HG03064 (cell line): ENCODE data around the gene TXNDC16.

Experiments
- ATAC-seq: cut with Tn5 transposase; IDR thresholded peaks from one replicate; pipeline ENCODE4 v1.9.1; 2021; ENCODE audit warnings: low read depth; ENCODE audit not compliant: unreplicated experiment

The TXNDC16 gene

DNA sequence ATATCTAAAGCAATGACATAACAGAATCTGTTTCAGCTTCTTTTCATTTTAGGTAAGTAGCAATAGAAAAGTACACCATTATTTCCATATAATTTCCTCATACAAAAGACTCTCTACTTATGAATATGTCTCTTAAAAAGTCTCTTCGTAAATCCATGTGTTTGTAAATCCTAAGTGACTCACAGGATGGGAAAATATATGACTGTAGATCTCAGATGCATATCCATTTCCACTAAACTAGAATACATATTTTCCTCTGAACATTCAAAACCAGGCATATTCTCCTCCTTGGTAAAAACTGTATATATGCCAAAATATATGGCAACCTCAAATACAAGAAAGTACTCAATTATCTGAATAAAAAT is 93.6 kb downstream of the TXNDC16 start:
- ATAC-seq = no peak

DNA sequence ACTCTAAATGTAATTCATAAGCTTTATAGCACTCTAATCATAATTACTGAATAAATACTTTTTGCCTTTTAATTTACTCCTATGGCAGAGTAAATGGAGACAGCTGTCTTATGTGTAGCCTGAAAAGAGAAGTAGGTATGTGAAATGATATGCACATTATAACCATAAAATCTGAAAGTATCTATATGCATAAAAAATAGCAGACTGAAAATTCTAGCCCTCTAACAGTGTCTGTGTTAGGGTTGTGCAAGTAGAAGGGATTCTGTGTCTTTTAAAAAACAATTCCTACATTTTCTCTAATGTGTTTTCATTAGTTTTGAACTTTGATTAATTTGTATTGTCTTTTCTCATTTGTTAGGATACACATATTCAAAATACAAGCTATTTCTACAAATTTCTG is 94.9 kb downstream of the TXNDC16 start:
- no peak for ATAC-seq

DNA sequence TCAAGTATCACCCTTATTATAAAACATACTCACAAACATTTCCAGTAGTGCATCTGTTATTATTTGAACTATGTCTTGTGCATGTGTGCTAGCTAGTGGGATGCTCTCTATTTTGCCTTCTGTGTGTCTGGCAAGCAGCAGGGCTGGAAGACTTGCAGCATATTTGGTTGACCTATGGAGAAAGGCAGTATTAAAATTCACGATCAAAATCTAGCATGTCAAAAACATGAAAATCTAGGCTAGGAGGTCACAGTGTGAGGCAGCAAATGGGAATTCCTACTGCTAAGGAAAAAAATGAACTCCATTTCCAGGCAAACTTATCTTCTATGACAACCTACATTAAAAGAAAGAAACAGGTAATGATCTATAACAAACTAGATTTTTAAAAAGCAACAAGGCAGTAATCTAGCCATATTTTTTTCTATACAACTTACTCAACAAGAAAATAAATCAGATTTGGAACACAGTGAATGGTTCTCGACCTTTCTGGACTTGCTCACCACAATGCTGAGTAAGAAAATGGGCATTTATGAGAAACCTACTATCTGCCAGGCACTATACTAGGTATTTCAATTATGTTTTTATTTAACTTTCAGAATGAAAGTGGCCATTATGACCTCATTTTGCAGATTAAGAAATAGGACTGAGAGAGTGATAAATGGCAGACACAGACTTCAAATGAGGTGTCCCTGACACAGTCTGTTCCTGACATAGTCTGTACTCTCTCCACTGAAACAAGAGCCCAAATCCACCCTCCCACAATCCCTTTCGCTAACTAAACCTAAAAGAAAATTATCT is 96.8 kb downstream of the TXNDC16 start:
- ATAC-seq = no peak

DNA sequence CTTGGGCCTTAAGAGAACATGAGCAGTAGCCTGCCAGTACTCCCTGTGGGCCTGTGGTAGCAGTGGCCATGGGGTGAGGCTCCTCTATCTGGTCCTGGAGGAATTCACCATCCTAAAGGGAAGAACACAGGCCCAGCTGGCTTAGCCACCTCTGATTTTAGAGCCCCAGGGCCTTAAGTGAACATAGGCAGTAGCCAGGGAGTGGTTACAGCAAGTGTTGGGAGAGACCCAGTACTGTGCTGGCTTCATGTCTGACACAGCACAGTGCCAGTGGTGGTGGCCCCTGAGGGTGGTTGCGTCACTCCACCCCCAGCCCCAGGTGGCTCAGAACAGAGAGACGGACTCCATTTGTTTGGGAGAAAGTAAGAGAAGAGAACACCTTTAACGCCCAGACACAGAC is 105.1 kb downstream of the TXNDC16 start:
- ATAC-seq = no peak

DNA sequence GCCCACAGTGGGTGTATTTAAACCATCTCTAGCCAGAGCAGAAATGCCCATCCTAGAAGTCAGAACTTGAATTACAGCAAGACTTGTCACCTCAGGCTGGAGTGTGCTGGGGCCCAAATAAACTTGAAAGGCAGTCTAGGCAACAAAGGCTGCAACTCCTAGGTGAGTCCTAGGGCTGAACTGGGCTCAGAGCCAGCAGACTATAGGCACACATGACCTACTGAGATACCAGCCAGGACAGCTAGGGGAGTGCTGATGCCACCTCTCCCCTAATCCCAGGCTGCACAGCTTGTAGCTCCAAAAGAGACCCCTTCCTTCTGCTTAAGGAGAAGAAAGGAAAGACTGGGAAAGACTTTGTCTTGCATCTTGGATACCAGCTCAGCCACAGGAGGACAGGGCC is 106.0 kb downstream of the TXNDC16 start:
- no peak for ATAC-seq

DNA sequence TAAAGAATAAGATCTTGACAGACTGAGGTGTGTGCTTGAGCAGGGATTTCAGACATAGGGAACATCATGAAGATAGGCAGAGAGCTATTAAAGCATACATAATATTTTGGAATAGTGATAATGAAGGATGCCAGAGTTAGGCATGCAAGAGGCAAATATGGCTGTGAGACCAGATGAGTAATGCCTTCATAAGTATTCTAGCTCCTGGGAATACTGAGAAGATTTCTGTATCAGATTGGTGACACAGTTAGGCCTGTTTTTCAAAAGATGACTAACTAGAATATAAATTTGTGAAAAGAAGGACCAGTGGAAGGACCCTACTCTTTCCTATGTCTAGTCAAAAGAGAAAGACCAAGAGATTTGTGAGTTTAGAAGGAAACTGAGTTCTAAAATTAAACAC is 108.8 kb downstream of the TXNDC16 start:
- no peak for ATAC-seq

DNA sequence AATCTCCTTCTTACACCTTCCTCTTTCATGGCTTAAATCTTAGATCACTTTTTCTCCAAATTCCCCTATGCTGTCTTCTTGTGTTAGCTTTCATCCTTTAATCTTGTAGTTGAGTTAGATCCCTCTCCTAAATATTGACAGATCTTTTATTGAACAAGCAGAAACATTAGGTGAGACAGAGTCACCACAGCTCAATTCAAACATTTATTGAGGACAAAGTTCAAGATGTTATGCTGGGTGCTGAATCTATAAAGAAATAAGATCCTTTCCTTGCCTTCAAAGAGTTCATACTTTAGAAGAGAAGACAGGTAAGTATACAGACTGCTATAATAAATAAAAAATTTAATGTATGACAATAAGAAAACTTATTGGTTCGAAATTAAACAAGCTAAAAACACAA is 109.7 kb downstream of the TXNDC16 start:
- no peak for ATAC-seq

DNA sequence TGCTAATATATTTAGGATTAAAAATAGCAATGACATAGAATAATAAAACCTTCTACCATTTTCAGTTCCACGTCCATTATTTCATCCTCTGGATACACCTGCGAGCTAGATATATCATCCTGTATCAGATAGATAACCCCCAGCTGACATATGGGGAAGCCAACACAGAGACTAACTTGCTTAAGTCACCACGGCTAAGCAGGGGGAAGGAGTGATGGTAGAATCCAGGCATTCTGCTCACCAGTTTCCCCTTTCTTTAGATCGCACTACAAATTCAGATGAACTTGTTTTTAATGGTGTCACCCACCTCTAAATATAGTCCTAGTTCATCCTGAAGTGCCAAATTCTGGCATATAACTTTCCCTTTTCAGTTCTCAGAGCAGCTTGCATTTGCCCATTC is 110.1 kb downstream of the TXNDC16 start:
- ATAC-seq = no peak

DNA sequence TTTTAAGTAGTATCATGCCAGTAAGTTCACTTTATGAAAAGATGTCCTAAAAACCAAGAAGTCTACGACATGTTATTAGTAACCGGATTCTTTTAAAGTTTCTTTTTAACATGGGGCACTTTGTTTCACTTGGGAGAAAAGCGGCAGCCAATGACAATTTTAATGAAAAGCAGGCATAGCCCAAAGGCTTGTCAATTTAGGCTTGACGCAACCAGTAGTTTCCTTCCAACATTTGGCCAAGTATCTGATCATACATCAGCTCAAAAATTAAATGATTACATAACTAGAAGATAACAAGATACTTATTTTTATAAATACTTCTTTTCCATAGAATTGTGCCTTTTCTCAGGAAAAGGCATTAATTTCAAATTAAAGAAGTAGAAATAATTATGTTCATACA is 112.8 kb downstream of the TXNDC16 start:
- ATAC-seq = no peak

DNA sequence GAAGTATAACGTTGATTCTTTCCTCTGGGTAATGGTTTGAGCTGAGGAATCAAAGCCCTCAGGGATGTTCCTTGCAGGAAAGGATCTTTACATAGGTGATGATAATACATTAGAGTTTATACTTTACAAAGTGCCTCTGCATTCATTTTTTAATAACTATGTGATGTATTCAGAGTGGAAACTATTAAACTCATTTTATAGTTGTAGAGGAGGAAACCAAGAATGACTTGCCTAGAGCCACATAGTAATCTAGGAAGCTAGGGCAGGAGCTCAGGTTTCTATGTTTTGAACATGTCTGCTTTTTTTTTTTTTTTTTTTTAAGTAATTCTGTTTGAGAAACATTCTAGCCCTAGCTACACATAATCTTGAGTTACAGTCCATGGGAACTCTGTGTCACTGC is 117.3 kb downstream of the TXNDC16 start:
- no peak for ATAC-seq

DNA sequence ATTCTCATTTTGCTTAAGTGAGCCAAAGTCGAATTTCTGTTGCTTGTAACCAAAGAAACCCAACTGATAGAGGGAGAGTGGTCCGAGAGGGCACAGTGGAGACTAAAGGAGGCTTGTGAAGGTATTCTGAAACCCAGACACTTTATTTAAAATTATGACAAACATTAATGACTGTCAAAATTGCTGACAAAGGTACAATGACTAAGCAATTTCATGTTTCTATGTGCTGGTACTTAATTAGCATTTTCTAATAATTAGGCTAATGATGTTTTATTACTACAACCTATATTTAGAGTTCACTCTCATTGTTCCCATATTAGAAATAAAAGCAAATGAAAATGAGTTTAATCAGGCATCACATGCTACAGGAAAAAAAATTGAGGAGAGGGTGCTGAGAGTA is 121.8 kb downstream of the TXNDC16 start:
- ATAC-seq = no peak

DNA sequence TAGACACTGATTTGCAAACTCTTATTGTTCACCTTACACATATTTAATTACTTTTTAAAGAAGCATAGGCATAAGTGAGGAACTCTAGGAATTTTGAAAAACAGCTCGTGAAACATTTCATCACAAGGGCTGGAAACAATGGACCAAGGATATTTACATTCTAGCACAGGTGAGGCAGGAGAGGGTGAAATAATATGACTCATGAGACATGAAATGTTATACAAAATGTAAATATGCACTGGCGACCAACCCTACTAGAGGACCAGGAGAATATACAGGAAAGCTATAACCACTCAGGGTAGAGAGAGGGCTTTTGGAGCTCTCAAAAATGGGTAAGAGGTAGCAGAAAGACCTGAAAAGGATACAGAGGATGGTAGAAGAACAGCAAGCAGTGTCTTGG is 122.9 kb downstream of the TXNDC16 start:
- no peak for ATAC-seq

DNA sequence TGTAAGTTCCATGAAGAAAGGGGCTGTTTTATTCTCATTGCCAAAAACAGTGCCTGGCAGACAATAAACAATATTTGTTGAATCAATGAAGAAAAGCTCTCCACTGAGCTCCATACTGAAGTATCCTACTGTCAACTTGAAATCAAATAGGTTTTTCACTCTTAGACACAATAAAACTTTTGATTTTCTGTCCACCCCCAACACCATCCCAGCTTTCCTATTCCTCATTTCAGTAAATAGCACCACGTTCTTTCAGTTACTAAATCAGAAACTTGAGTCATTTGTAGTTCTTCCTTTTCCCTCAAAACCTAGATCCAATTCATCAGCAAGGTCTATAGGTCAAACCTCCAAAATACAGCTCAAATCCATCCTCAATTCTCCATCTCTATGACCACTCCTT is 124.8 kb downstream of the TXNDC16 start:
- ATAC-seq = no peak

DNA sequence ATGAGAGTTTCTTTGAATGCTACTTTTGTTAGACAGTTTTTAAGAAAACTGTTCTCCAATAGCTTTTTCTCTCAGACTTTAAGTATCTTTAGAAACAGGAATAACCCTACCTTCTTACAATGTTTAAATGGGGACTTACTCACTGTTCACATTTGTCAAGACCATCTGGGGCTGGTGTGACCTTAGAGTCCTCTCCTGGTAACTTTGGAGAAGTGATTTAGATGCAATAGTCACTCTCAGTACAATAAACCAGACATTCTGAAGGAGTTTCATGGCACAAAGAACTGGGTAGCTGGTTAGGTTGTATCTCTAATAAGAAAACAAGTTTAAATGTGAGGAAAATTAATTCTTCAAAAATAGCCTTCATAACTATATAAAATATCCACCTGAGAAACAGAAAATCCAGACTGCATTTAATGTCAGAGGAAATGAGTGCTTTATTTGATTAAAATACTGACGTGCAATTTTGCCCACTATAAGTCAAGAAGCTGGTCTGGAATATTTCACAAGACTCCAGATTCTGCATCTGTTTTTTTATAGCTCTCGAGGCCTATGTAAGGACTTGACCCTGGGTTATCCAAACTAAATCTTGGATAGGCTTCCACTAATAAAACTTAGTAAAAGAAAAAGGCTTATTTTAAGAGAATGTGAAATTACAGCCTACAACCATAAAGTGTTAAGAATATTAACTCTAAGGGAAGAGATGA is 129.5 kb downstream of the TXNDC16 start:
- no peak for ATAC-seq

DNA sequence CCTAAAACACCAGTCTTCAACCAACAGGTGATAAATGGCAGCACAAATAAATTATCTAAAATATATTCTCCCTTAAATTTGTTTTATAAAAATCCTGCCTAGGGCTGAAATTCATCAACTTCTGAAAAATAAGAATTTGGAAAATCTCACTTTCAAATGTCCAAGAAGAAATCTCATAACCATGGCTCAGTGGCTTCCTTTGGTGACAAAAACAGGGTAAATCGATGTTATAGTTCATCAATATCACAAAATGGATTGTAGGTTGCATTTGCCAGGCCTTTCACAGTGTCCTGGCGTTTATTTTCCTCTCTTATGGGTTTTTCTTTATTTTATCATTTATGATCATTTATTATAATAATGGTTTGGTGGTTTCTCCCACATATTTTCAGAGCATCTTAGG is 135.2 kb downstream of the TXNDC16 start:
- no peak for ATAC-seq

DNA sequence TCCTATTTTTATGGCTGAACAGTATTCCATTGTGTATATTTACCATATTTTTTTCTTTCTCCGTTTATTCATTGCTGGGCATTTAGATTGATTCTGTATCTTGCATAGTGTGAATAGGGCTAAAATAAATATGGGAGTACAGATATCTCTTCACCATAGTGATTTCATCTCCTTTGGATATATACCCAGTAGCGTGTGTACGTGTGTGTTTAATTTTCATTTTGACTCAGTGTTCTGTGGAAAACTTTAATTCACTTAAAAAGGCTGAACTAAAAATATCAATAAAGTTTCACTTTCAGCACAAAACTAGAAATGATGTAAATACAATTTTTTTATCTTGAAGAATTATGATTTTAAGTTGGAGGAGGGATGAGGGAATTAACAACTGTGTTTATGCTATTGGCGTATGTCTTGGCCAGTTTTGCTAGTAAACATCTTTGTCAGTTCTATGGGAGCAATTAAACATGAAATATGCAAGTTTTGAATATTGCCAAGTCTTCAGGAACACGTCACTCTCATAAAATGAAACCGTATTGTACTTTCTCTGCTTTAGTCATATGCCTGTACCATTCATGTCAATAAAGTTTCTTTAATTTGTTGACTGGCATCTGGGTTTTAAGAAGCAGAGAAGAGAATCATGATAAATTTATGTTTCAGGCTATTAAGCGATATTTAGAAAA is 138.4 kb downstream of the TXNDC16 start:
- no peak for ATAC-seq

DNA sequence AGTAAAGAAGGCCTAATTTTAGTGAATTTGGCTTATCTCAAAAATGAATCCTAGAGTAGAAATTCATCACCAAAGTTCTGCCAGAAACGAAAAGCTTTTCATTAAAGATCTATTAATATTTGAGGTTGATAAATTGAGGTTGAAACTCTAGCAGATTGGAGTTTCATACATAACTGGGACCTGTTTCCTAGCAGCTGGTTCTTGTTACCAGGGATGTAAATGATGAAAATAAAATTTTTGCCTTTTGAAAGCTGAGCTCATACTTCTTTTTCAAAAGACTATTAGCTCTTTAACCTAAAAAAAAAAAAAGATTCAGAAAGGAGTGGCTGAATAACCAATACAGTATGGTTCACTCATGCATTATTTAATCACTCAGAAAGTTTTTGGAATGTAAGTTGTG is 139.9 kb downstream of the TXNDC16 start:
- ATAC-seq = no peak

DNA sequence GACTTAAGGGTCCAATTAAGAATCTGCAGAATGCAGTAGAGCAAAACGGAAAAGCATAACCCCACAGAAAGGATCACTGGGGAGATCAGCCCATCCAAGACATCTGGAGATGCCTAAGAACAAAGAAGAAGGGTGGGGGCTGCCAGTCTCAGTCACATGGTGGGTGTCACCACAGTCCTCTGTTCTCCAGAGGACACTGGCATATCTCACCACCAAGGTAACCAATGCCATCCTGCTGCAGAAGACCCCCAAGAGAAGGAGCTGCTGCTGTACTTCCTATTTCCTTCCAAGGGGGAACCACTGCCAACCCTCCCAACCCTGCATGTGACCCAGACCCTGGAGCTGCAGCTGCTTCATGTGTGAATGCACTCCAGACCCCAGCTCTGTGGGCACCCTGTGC is 147.0 kb downstream of the TXNDC16 start:
- no peak for ATAC-seq

DNA sequence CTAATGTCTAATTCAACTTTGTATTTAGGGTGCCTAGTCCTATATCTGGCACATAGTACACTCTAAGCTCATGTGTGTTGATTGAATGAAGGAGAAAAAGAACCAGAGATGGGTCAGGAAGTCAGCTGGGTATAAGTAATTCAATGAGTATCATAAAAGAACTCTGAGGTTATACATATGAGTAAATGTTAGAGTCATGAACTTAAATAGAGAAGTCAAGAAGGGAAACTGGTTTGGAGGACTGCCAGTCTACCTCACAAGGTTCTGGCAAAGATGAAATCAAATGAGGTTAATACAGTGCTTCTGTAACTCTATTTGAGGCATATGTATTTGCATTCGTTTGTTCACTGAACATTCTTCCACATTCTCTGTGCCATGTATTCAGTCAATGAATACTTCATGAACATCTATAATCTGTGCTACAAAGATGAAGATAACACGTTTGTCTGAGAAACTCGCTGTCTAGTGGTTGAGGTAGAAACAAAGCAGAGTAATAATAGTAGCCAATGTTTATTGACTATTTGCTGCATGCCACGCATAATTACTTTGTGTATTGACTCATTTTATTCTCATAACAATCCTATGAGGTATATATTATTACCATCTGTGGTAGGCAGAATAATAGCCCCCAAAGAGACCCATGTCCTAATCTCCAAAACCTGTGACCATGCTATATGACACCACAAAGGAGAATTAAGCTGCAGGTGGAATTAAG is 149.3 kb downstream of the TXNDC16 start:
- ATAC-seq = peak; percentile 79

DNA sequence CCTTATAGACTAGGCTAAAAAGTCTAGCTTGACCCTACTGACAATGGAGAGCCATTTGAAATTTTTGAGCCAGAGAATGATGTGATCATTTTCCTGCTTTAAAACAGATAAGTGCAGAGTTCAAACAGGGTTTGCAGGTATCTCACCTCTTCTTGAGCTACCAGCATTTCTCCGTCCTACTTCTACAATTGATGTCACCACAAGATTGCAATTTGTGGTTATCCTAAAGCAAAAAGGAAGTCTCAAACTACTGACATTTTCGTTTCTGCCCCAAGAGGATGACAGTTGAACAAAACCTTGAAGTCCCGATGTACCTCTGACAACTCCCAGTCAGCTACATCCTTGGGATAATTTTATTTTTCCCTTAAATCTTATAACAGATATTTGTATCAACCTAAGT is 151.5 kb downstream of the TXNDC16 start:
- no peak for ATAC-seq

DNA sequence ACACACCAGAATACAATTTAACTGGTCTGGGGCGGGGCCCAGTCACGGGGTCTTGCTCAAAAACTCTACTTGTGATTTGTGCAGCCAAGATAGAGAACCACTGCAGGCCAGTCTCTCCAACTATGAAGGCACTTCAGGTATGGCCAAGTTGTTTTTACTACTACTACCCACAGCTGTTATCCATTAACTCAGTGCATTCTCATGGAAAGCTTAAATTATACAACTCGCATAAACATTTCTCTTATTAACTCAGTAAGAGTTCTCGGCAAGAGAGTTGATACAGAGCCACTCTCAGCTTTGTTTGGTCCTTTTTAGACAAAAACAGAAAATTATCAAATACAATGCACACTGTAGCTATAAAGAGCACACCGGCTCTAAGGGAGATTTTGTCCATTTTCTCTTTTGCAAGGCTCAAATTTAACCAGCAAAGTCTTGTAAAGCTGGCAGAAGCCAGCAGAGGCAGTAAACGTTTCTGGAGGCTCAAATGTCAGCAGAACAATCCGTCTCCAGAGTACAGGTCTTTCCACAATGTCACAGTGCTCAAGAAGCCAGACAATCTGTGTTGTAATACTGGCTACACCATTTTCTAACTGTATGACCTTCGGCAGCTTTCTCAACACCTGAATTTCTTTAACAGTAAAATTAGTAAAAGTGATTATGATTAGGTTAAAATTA is 152.2 kb downstream of the TXNDC16 start:
- ATAC-seq = no peak
